ENCODE data around the gene ANKRD27. TPM values are rescaled to one million over a fixed set of nuclear protein-coding genes. Genes with fewer than 3 reads are reported as not detected.

The ANKRD27 gene
- total and polyA plus RNA-seq, 2 experiments from 2014 or later = 6.3 to 10.5 TPM

DNA sequence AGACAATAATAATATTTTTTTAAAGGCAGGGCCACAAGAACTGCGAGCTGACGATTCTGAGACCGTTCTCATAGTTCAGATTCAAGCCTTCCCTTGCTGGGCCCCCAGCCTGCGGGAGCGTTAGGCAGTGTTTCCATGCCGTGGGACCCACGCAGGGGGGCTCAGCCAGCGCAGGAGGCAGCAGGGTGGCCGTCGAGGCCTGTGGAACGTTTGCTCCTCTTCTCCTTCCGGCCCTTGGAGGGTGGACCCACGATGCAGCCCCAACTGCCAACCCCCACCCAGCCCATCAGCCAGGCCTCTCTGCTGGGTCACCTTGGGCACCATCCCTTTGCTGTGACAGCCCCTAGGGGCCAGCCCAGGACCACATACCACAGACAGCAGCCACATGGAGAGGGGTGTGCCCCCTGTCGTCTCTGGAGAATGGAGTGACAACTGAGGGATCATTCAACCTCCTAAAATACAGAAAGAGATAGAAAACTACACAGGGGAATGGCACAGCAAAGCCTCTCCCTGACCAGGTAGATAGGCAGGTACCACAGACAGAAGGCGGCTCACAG is 47.2 kb downstream of the ANKRD27 start:
- Histone ChIP-seq H3K9me3 (ENCODE audit: low read depth) (no peaks in the 10 kb centered on the region), H3K4me3 (no peak overlapping the region), H3K27ac (peak overlapping the region; percentile 84), H3K36me3 (peaks cover 4% of the 10 kb centered on the region), H3K4me1 (ENCODE audit: low read depth) (peaks cover 14% of the 10 kb centered on the region), H3K27me3 (no peaks in the 10 kb centered on the region)
- TF ChIP-seq, protein P1, sequence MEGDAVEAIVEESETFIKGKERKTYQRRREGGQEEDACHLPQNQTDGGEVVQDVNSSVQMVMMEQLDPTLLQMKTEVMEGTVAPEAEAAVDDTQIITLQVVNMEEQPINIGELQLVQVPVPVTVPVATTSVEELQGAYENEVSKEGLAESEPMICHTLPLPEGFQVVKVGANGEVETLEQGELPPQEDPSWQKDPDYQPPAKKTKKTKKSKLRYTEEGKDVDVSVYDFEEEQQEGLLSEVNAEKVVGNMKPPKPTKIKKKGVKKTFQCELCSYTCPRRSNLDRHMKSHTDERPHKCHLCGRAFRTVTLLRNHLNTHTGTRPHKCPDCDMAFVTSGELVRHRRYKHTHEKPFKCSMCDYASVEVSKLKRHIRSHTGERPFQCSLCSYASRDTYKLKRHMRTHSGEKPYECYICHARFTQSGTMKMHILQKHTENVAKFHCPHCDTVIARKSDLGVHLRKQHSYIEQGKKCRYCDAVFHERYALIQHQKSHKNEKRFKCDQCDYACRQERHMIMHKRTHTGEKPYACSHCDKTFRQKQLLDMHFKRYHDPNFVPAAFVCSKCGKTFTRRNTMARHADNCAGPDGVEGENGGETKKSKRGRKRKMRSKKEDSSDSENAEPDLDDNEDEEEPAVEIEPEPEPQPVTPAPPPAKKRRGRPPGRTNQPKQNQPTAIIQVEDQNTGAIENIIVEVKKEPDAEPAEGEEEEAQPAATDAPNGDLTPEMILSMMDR (IDR thresholded peaks at IDR 0.05; ENCODE audit: low read depth, low read length) = no peak
- DNase-seq (ENCODE audit: low read depth in 1 of 2, low spot score in 1 of 2) = peak in 1 of 2 donors; percentile 5

GRCh38 chr19:32626969-32627368 is 48.0 kb downstream of the ANKRD27 start:
- TF ChIP-seq, protein P1 (IDR thresholded peaks at IDR 0.05; ENCODE audit: low read depth, low read length) = no peak
- H3K27ac ChIP-seq = no peak overlapping the region
- no peak for DNase-seq (ENCODE audit: low read depth in 1 of 2, low spot score in 1 of 2)
- H3K36me3 ChIP-seq = peaks cover 8% of the 10 kb centered on the region
- H3K9me3 ChIP-seq (ENCODE audit: low read depth) = no peaks in the 10 kb centered on the region
- no peaks in the 10 kb centered on the region for H3K27me3 ChIP-seq
- peaks cover 14% of the 10 kb centered on the region for H3K4me1 ChIP-seq (ENCODE audit: low read depth)
- no peak overlapping the region for H3K4me3 ChIP-seq

DNA sequence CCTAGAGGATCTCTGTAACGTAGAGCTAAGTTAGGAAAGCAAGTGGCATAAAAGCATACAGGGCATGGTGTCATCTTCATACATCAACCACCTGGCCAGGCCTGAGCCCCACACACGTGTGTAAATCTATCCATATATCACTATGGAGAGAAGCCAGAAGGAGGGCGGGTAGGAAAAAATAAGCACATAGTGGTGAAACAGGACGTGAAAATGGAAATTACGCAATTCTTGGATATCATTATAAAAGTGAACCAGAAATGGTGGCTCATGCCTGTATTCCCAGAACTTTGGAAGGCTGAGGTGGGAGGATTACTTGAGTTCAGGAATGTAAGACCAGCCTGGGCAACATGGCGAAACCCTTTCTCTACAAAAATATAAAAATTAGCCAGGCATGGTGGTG is 50.6 kb downstream of the ANKRD27 start:
- no peaks in the 10 kb centered on the region for H3K9me3 ChIP-seq (ENCODE audit: low read depth)
- TF ChIP-seq, protein P1 (IDR thresholded peaks at IDR 0.05; ENCODE audit: low read depth, low read length) = no peak
- H3K27me3 ChIP-seq = no peaks in the 10 kb centered on the region
- peaks cover 14% of the 10 kb centered on the region for H3K4me1 ChIP-seq (ENCODE audit: low read depth)
- H3K36me3 ChIP-seq = peaks cover 15% of the 10 kb centered on the region
- peak in 1 of 2 donors; percentile 56 for DNase-seq (ENCODE audit: low read depth in 1 of 2, low spot score in 1 of 2)
- H3K4me3 ChIP-seq = no peak overlapping the region
- no peak overlapping the region for H3K27ac ChIP-seq

GRCh38 chr19:32622002-32622401 is 53.0 kb downstream of the ANKRD27 start:
- no peak for DNase-seq (ENCODE audit: low read depth in 1 of 2, low spot score in 1 of 2)
- Histone ChIP-seq H3K27me3 (no peaks in the 10 kb centered on the region), H3K4me3 (no peak overlapping the region), H3K9me3 (ENCODE audit: low read depth) (no peaks in the 10 kb centered on the region), H3K27ac (no peak overlapping the region), H3K4me1 (ENCODE audit: low read depth) (no peaks in the 10 kb centered on the region), H3K36me3 (peaks cover 19% of the 10 kb centered on the region)
- TF ChIP-seq, protein P1 (IDR thresholded peaks at IDR 0.05; ENCODE audit: low read depth, low read length) = no peak

GRCh38 chr19:32619051-32619685 is 55.8 kb downstream of the ANKRD27 start:
- DNase-seq (ENCODE audit: low read depth in 1 of 2, low spot score in 1 of 2) = no peak
- no peaks in the 10 kb centered on the region for H3K9me3 ChIP-seq (ENCODE audit: low read depth)
- no peak overlapping the region for H3K4me3 ChIP-seq
- H3K4me1 ChIP-seq (ENCODE audit: low read depth) = no peaks in the 10 kb centered on the region
- no peak overlapping the region for H3K27ac ChIP-seq
- H3K27me3 ChIP-seq = no peaks in the 10 kb centered on the region
- TF ChIP-seq, protein P1 (IDR thresholded peaks at IDR 0.05; ENCODE audit: low read depth, low read length) = no peak
- H3K36me3 ChIP-seq = peaks cover 23% of the 10 kb centered on the region

All from cardiac muscle cell (in vitro differentiated cells and primary cell).